NCI-H2196 treated with DMSO at 0.1 percent for 48 hours (cell line): ENCODE data around the gene LRRC2.
"Not testable (repeated sequence)": the region's sequence is repeated elsewhere in the genome, so short reads cannot be mapped to it uniquely, and the experiment has no call there.

Source experiments
- DNase-seq: peaks from one replicate; lab custom pipeline; 2025; ENCODE audit not compliant: unreplicated experiment; lab: John Stamatoyannopoulos, UW

Gene LRRC2

GRCh38 chr3:46584598-46585467 lies 18.7 kb upstream of the LRRC2 start:
- no peak for DNase-seq

- no peak for DNase-seq
These were observed 14.6 kb upstream of the LRRC2 start for GRCh38 chr3:46580675-46581074.

- DNase-seq: no peak
These were observed 13.7 kb upstream of the LRRC2 start for GRCh38 chr3:46579756-46580286.

- no peak for DNase-seq
These were observed 13.1 kb upstream of the LRRC2 start for GRCh38 chr3:46578973-46579755.

- DNase-seq: not testable (repeated sequence)
These were observed 11.6 kb upstream of the LRRC2 start for GRCh38 chr3:46577580-46578249.

- DNase-seq: no peak
These were observed 10.8 kb upstream of the LRRC2 start for GRCh38 chr3:46576879-46577278.

GRCh38 chr3:46576386-46576785 lies 10.3 kb upstream of the LRRC2 start:
- no peak for DNase-seq

GRCh38 chr3:46575577-46576222 lies 9.6 kb upstream of the LRRC2 start:
- DNase-seq: no peak

GRCh38 chr3:46574881-46575576 lies 8.9 kb upstream of the LRRC2 start:
- no peak for DNase-seq

- DNase-seq: no peak
These were observed 8.1 kb upstream of the LRRC2 start for GRCh38 chr3:46574243-46574646.

- DNase-seq: no peak
These were observed 7.6 kb upstream of the LRRC2 start for GRCh38 chr3:46573701-46574100.

GRCh38 chr3:46571684-46572083 lies 5.6 kb upstream of the LRRC2 start:
- DNase-seq: no peak

- no peak for DNase-seq
These were observed 479 bp downstream of the LRRC2 start for GRCh38 chr3:46565607-46566039.

GRCh38 chr3:46565077-46565476 lies 1.0 kb downstream of the LRRC2 start:
- no peak for DNase-seq

- DNase-seq: no peak
These were observed 1.7 kb downstream of the LRRC2 start for GRCh38 chr3:46564190-46565021.

- DNase-seq: no peak
These were observed 4.2 kb downstream of the LRRC2 start for GRCh38 chr3:46561951-46562350.

- no peak for DNase-seq
These were observed 4.6 kb downstream of the LRRC2 start for GRCh38 chr3:46561511-46561910.

- DNase-seq: no peak
These were observed 6.9 kb downstream of the LRRC2 start for GRCh38 chr3:46559091-46559704.
